ENCODE measurements around the gene ERCC3.

DNA sequence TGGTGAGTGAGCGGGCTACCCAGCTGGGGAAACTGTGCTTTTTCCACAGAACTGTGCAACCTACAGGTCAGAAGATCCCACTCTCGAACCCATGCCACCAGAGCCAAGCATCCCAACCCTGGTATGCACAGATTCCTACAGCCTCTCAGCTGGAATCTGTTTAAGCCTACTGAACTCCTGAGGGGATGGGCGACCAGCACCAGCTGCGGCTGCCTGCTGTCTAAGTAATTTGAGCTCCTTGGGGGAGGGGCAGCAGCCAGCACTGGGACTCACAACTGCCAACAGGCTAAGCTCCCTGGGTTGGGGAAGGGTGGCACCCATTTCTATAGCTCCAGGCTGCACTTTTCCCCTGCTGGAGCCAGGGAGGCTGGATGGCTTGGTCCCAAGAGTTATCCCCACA lies 85.6 kb downstream of the ERCC3 start:
- TF ChIP-seq, protein P1, sequence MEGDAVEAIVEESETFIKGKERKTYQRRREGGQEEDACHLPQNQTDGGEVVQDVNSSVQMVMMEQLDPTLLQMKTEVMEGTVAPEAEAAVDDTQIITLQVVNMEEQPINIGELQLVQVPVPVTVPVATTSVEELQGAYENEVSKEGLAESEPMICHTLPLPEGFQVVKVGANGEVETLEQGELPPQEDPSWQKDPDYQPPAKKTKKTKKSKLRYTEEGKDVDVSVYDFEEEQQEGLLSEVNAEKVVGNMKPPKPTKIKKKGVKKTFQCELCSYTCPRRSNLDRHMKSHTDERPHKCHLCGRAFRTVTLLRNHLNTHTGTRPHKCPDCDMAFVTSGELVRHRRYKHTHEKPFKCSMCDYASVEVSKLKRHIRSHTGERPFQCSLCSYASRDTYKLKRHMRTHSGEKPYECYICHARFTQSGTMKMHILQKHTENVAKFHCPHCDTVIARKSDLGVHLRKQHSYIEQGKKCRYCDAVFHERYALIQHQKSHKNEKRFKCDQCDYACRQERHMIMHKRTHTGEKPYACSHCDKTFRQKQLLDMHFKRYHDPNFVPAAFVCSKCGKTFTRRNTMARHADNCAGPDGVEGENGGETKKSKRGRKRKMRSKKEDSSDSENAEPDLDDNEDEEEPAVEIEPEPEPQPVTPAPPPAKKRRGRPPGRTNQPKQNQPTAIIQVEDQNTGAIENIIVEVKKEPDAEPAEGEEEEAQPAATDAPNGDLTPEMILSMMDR (IDR thresholded peaks at IDR 0.05; ENCODE audit: low read length): no peak
- no peak for TF ChIP-seq EZH2 (IDR thresholded peaks at IDR 0.05; ENCODE audit: borderline replicate concordance, low read length)
